ENCODE data around the gene PLK5. TPM values are rescaled to one million over a fixed set of nuclear protein-coding genes. Genes with fewer than 3 reads are reported as not detected.

PLK5 gene
- total RNA-seq, 1 donor, result not detected

DNA sequence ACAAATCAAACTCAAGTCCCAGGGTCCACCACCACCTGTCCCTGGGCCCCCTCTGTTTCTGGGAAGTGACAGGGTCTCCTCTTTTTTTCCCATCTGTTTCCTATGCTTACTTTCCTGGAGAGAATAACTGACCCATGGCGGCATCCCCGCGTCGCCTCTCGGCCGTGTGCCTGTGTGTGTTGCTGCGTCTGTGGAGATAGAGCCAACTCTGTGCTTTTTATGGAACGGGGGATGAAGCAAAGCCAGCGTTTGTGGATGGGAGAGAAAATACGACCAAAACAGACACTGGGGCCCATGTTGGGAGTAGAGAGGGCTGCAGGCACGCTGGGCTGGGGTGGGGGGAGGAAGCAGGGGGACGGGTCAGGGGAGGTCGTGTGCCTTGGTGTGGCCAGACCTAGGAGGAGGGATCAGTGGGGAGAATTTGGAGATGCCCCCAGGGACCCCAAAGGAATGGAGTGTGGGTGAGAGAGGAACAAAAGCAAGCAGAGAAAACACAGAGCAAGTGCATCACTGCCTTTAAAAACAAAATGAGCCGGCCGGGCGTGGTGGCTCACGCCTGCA is 16.6 kb downstream of the PLK5 start:
- H3K4me3 ChIP-seq (ENCODE audit: low read length), result no peak overlapping the region
- no peaks in the 10 kb centered on the region for H3K4me1 ChIP-seq (ENCODE audit: insufficient read depth, low read length)
- no peaks in the 10 kb centered on the region for H3K9me3 ChIP-seq (ENCODE audit: low read depth, low read length)
- no peaks in the 10 kb centered on the region for H3K27me3 ChIP-seq (ENCODE audit: insufficient read depth, low read length)

GRCh38 chr19:1549332-1549945 is 25.6 kb downstream of the PLK5 start:
- Histone ChIP-seq H3K9me3 (ENCODE audit: low read depth, low read length) (no peaks in the 10 kb centered on the region), H3K4me3 (ENCODE audit: low read length) (no peak overlapping the region), H3K27me3 (ENCODE audit: insufficient read depth, low read length) (no peaks in the 10 kb centered on the region), H3K4me1 (ENCODE audit: insufficient read depth, low read length) (no peaks in the 10 kb centered on the region)

DNA sequence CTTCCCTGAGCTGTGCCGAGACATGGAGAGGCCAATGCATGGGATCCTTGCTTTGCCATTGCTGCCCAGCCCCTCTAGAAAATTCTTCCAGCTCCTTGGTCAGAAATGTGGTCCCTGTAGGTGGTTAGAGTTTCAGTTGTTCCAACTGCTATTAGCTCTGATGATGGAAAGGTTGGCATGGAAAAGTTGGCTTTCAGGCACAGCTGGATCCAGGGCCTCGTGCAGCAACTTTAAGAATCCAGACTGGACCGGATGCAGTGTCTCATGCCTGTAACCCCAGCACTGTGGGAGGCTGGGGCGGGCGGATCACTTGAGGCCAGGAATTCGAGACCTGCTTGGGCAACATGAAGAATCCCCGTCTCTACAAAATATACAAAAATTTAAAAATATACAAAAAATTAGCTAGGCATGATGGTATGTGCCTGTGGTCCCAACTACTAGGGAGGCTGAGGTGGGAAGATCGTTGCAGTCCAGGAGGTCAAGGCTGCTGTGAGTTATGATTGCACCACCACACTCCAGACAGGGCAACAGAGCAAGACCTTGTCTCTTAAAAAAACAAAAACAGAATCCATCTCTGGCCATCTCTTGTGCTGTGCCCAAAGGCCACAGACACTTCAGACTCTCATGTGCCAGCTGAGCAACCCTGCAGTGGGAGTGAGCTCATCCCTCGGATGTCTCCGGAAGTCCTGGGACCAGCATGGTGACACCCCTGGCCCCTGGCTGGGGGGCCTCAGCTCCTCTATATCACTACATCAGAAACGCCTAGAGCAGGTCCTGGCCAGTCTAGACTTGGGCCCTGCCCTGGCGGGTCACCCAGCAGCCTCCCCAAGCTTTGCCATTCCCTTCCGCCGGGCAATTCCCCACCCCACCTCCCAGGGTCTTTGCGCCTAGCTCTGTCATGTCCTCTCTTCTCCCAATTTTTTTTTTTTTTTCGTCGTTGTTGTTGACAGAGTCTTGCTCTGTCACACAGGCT is 27.5 kb downstream of the PLK5 start:
- Histone ChIP-seq H3K4me1 (ENCODE audit: insufficient read depth, low read length) (no peaks in the 10 kb centered on the region), H3K9me3 (ENCODE audit: low read depth, low read length) (no peaks in the 10 kb centered on the region), H3K4me3 (ENCODE audit: low read length) (no peak overlapping the region), H3K27me3 (ENCODE audit: insufficient read depth, low read length) (no peaks in the 10 kb centered on the region)

- no peaks in the 10 kb centered on the region for H3K27me3 ChIP-seq (ENCODE audit: insufficient read depth, low read length)
- H3K9me3 ChIP-seq (ENCODE audit: low read depth, low read length), result no peaks in the 10 kb centered on the region
- no peak overlapping the region for H3K4me3 ChIP-seq (ENCODE audit: low read length)
- H3K4me1 ChIP-seq (ENCODE audit: insufficient read depth, low read length), result no peaks in the 10 kb centered on the region
Observed at GRCh38 chr19:1553415-1553814, 29.5 kb downstream of the PLK5 start.

DNA sequence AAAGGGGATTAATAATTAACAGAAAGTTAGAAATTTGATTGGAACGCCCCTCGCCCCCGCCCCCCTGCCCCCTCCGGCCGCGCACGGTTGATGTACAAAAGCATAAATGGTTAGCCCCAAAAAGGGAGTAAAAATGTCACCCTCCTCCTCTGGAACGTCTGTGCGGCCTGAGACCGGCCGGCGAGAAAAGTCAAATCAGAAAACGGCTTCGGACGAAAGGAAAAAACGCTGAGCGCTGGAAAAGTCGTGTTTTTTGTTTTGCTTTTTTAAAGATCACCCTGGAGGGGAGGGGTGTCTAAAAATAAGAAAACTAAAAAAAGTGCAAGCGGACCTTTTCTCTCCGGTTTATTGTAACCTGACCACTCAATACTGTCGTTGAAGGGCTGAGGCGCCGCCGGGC is 31.1 kb downstream of the PLK5 start:
- Histone ChIP-seq H3K9me3 (ENCODE audit: low read depth, low read length) (no peaks in the 10 kb centered on the region), H3K4me3 (ENCODE audit: low read length) (no peak overlapping the region)

GRCh38 chr19:1555487-1556389 is 31.9 kb downstream of the PLK5 start:
- Histone ChIP-seq H3K4me1 (ENCODE audit: insufficient read depth, low read length) (no peaks in the 10 kb centered on the region), H3K27me3 (ENCODE audit: insufficient read depth, low read length) (no peaks in the 10 kb centered on the region), H3K4me3 (ENCODE audit: low read length) (no peak overlapping the region), H3K9me3 (ENCODE audit: low read depth, low read length) (no peaks in the 10 kb centered on the region)

More for the DNA sequence above, 31.1 kb downstream of the PLK5 start:
- H3K4me1 ChIP-seq (ENCODE audit: insufficient read depth, low read length), result no peaks in the 10 kb centered on the region
- no peaks in the 10 kb centered on the region for H3K27me3 ChIP-seq (ENCODE audit: insufficient read depth, low read length)

GRCh38 chr19:1556390-1557070 is 32.7 kb downstream of the PLK5 start:
- no peaks in the 10 kb centered on the region for H3K27me3 ChIP-seq (ENCODE audit: insufficient read depth, low read length)
- H3K4me1 ChIP-seq (ENCODE audit: insufficient read depth, low read length), result no peaks in the 10 kb centered on the region
- H3K4me3 ChIP-seq (ENCODE audit: low read length), result no peak overlapping the region

GRCh38 chr19:1558552-1558951 is 34.7 kb downstream of the PLK5 start:
- Histone ChIP-seq H3K4me3 (ENCODE audit: low read length) (no peak overlapping the region), H3K27me3 (ENCODE audit: insufficient read depth, low read length) (no peaks in the 10 kb centered on the region)

More at GRCh38 chr19:1556390-1557070, 32.7 kb downstream of the PLK5 start:
- no peaks in the 10 kb centered on the region for H3K9me3 ChIP-seq (ENCODE audit: low read depth, low read length)

DNA sequence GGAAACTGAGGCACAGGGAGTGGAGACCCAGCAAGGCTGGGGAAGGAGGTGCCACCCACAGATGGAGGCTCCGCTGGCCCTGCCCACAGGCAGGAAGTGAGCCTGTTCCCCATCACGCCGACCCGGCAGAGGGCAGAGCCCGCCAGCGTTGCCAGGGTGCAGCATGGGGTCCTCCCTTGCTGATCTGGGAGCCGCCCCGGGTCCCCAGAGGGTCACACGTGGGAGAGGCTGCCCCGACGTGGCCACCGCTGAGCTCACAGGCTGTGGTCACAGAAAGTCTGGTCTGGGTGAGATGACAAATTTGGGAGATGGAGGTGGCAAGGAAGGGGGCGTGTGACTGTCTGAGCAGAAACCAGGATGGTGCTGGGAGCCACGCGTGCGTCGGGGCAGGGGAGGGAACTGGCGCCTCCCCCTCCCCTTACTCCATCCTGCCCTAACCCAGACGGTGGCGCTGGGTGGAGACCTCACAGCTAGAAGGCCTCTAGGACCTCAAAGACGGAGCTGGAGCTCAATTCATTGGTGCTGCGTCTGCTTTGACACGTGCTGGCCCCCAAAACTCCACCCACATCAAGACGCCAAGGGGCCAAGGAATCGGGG is 36.5 kb downstream of the PLK5 start:
- Histone ChIP-seq H3K9me3 (ENCODE audit: low read depth, low read length) (no peaks in the 10 kb centered on the region), H3K4me3 (ENCODE audit: low read length) (no peak overlapping the region), H3K4me1 (ENCODE audit: insufficient read depth, low read length) (no peaks in the 10 kb centered on the region), H3K27me3 (ENCODE audit: insufficient read depth, low read length) (no peaks in the 10 kb centered on the region)

More at GRCh38 chr19:1558552-1558951, 34.7 kb downstream of the PLK5 start:
- Histone ChIP-seq H3K9me3 (ENCODE audit: low read depth, low read length) (no peaks in the 10 kb centered on the region), H3K4me1 (ENCODE audit: insufficient read depth, low read length) (no peaks in the 10 kb centered on the region)

DNA sequence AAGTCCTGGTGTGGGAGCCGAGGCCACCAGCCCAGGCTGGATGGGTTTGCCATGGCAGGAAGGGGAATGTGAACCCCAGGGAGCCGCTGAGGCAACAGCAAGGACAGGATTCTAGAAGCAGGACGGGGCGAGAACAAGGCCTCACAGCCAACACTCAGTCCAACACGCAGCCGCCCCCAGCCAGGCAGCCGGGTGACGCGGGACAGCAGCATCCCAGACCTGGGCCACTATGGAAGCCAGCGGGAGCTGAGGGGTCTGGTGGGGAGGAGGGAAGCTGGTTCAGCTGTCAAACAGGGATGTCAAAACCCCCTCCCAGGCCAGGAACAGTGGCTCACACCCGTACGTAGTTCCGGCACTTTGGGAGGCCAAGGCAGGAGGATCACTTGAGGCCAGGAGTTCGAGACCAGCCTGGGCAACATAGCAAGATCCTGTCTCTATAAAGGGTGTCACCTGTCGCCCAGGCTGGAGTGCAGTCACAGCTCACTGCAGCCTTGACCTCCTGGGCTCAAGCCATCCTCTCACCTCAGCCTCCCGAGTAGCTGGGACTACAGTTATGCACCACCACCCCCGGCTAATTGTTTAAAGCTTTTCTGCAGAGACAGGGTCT is 37.5 kb downstream of the PLK5 start:
- no peaks in the 10 kb centered on the region for H3K4me1 ChIP-seq (ENCODE audit: insufficient read depth, low read length)
- H3K27me3 ChIP-seq (ENCODE audit: insufficient read depth, low read length), result no peaks in the 10 kb centered on the region
- no peak overlapping the region for H3K4me3 ChIP-seq (ENCODE audit: low read length)
- no peaks in the 10 kb centered on the region for H3K9me3 ChIP-seq (ENCODE audit: low read depth, low read length)

GRCh38 chr19:1563251-1563650 is 39.4 kb downstream of the PLK5 start:
- H3K4me3 ChIP-seq (ENCODE audit: low read length), result no peak overlapping the region
- H3K27me3 ChIP-seq (ENCODE audit: insufficient read depth, low read length), result no peaks in the 10 kb centered on the region
- H3K9me3 ChIP-seq (ENCODE audit: low read depth, low read length), result no peaks in the 10 kb centered on the region
- H3K4me1 ChIP-seq (ENCODE audit: insufficient read depth, low read length), result peaks cover 8% of the 10 kb centered on the region

DNA sequence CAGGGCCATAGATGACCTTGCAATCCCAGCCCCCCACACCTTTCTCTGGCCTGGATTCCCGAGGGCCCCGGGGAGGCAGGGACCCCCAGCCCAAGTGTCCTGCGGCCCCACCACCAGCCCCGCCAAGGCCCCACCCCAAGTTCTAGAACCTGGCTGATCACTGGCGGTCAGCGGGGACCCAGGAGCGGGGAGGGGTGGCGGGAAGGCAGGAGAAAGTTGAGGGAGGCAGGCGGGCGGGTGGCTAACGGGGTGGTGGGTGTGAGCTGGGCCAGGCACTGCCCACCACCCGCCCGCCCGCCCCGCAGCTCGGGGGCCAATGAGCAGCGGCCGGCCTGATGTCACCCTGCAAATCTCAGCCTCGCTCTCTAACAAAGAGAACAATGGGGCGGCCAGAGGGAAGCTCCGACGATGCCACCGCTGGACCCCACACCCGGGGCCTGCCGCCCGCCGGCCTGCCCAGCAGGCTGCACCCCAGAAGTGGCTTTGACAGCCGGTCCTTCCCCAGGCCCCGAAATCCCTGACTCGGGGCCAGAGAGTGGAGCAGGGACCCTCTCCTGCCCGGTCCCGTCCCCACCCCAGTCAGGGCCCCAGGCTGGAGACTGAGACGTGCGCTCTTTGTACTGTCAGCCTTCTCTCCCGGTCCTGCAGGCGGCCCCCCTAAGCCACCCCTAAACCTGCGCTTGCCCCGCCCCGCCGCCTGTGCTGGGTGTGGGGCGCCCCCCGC is 42.7 kb downstream of the PLK5 start:
- Histone ChIP-seq H3K9me3 (ENCODE audit: low read depth, low read length) (no peaks in the 10 kb centered on the region), H3K4me1 (ENCODE audit: insufficient read depth, low read length) (peaks cover 8% of the 10 kb centered on the region), H3K4me3 (ENCODE audit: low read length) (no peak overlapping the region), H3K27me3 (ENCODE audit: insufficient read depth, low read length) (no peaks in the 10 kb centered on the region)
